IPS DF 19.7 (cell line): ENCODE results near the gene GKN1.
A peak's percentile ranks its signal among the peaks of the same experiment; 100 is the strongest.

ENCODE experiments used
- DNase-seq: peaks from one replicate; pipeline ENCODE4 v3.0.0-alpha.2; 2013; ENCODE audit warnings: low read depth, low spot score

GKN1 gene

GRCh38 chr2:69007169-69007568 is 32.7 kb downstream of the GKN1 start:
- no peak for DNase-seq

- DNase-seq = no peak
Measured at GRCh38 chr2:69007603-69008002, 33.2 kb downstream of the GKN1 start.

GRCh38 chr2:69010437-69011194 is 36.2 kb downstream of the GKN1 start:
- DNase-seq = no peak

DNA sequence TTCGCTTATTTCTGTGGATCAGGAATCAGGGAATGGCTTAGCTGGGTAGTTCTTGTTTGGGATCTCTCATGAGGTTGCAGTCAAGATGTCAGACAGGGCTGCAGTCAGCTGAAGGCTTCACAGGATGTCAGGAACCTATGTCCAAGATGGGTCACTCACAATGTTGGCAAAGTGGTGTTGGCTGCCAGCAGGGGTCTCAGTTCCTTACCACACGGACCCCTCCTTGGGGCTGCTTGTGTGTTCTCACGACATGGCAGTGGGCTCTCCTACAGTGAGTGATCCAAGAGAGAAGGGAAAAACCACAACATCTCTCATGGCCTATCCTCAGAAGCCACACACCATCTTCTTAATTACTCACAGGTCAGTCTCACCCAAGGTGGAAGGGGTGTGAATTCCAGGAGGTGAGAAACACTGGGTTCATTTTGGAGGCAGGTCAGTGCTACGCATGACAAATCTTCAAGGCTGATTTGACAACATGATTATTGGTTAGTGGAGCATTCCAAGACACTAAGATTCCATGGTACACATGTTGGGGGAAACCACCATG is 37.2 kb downstream of the GKN1 start:
- DNase-seq = no peak

- DNase-seq = no peak
Measured at GRCh38 chr2:69012310-69013141, 38.1 kb downstream of the GKN1 start.

DNA sequence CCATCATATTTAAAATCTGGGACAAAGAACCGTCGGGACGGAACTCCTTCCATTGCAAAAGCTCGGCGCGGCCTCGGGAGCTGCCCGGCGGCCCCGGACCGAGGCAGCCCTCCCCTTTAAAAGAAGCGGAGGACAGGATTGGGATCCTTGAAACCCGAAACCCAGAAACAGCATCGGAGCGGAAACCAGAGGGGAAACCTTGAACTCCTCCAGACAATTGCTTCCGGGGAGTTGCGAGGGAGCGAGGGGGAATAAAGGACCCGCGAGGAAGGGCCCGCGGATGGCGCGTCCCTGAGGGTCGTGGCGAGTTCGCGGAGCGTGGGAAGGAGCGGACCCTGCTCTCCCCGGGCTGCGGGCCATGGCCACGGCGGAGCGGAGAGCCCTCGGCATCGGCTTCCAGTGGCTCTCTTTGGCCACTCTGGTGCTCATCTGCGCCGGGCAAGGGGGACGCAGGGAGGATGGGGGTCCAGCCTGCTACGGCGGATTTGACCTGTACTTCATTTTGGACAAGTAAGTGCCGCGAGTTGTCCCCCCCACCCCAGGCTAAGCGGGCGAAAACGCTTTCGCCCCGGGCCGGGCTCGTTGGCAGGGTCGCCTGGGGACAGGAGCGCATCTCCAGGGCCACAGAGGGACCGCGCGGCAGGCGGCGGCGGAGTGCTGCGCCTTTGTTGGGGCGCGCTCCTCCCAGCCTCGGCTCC is 38.9 kb downstream of the GKN1 start, which contains the start of gene ANTXR1:
Gene ANTXR1 (plus strand): TSS at position 38 of the 698 bp plus-strand sequence. CDS start 321 bp downstream, at position 359.
- peak; percentile 63 for DNase-seq

DNA sequence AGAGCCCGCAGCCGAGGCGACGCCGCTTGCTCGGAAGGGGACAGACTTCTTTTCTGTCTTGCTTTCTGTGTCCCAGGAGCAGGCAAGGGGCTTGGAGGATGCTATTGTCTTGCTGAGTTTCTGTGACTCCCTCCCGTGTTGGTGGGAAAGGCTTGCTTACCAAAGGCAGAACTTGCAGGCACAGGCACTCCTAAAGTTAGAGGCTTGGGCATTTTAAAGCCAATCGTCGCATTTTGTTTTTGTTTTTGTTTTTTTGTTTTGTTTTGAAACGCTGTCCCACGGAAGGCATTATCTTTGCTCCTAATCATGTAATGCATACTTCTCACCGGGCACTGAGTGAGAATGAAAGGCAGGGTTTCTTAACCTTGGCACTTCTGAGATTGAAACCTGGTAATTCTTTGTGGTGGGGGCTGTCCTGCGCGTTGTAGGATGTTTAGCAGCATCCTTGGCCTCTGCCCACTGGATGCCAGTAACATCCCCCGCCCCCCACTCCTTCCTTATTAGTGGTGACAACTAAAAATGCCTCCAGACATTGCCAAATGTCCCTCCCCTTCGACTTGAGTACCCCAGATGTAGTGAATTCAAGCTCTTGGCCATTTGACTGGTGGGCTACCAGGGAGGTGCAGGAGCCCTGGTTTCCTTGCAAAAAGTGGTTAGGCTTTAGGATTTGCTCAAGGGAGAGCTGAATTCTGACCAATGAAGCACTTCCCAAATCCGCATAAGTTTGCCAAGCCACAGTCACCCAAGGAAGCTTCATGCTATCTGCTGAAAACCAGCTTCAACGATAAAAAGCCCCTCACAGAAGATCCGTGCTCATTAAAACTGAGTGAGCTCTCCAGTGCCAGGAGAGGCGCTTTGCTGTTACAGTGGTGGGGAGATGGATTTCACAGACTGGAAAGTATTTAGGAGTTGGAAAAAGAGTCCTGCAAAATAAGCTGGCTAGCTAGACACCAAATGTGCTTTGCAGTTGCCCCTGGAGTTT is 39.7 kb downstream of the GKN1 start:
- no peak for DNase-seq

- DNase-seq = no peak
Measured at GRCh38 chr2:69017080-69017479, 42.6 kb downstream of the GKN1 start.

DNA sequence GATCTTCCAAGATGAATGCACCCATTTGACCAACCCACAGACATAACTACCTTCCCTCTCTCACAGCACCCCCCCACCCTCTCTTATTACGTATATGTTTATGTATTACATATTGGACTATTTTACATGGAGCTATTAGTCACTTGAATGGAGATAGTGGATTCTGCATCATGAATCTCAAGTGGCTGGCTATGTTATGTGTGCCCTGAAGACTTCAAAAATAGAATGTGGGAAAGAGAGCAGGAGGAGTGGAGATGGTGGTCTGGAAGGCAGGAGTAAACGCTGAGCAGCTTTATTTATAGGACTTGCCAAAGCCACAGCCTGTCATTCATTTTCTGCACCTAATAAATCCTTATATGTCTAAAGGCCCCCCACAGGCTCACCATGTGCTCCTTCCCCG is 43.4 kb downstream of the GKN1 start:
- no peak for DNase-seq

- DNase-seq = no peak
Measured at GRCh38 chr2:69018678-69019095, 44.3 kb downstream of the GKN1 start.

DNA sequence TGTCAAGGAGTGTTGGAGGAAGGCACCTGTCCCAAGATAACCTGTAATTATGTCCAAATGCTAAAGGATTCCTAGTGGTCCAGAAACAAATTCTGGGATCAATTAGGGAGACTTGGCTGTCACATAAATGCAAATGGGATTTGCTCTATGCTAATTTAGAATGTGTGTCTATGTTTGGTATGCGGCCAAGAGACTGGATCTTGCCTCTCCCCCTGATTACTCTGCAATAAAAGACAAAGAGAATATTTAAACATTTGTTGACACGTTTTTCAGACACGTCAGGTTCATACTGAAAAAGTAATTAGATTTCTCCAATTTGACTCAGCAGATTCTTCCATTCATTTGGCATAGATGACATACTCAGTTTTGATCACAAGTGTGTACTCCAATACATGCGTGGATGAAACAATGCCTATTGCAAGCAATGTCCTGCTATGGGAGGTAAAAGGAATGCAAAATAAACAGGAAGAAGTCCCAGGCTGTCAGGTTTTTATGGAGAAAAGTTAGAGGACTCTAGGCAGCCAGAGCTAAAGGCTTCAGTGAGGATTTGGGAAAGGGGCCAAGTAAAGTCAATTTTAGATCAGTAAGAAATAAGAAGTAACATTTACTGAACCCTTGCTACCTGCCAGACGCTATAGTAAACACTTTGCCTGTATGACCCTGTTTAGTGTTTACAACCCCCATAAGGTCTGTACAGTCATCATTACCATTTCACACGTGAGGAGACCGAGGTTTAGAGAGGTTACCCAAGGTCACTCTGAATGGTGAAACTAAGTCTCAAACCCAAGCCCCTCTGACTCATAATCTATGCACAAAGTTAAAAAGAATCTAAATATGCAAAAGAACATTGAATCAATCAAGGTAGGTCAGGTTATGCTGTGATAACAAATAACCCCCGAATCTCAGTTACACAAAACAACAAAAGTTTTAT is 46.3 kb downstream of the GKN1 start:
- no peak for DNase-seq

GRCh38 chr2:69021727-69022126 is 47.3 kb downstream of the GKN1 start:
- no peak for DNase-seq

DNA sequence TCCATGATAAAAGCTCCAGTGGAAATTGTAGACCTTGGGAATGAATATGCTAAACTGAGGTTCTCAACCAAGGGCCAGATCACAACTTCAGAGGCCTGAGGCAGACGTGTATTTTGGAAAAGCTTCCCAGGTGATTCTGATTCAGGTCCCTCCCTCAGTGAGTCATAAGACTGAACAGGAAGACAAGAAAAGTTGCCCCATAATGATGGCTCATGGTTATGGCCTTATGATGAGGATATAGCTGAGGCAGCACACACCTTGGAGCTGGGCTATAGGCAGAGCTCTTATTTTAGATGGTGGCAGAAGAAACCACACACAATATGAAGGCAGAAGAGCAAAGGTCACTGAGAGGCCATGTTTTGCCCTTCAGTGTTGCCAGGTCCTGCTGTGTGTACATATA is 48.1 kb downstream of the GKN1 start:
- no peak for DNase-seq

- DNase-seq = no peak
Measured at GRCh38 chr2:69023236-69023635, 48.8 kb downstream of the GKN1 start.

DNA sequence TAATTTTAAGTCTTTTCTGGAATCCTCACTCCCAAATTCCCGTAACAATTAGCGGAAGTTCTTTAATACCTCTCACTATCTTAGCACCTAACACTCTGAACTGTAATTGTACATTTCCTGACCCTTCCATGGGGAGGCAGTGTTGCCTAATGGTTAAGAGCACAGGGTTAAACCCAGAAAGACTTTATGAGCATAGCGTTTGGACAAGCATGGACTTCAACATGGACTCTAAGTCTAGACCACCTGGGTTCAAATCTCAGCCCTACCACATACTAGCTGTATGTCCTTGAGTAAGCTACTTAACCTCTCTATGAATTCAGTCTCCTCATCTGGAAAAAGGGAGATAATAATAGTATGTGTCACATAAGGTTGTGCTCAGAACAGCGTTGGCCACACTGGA is 51.6 kb downstream of the GKN1 start:
- peak; percentile 30 for DNase-seq

DNA sequence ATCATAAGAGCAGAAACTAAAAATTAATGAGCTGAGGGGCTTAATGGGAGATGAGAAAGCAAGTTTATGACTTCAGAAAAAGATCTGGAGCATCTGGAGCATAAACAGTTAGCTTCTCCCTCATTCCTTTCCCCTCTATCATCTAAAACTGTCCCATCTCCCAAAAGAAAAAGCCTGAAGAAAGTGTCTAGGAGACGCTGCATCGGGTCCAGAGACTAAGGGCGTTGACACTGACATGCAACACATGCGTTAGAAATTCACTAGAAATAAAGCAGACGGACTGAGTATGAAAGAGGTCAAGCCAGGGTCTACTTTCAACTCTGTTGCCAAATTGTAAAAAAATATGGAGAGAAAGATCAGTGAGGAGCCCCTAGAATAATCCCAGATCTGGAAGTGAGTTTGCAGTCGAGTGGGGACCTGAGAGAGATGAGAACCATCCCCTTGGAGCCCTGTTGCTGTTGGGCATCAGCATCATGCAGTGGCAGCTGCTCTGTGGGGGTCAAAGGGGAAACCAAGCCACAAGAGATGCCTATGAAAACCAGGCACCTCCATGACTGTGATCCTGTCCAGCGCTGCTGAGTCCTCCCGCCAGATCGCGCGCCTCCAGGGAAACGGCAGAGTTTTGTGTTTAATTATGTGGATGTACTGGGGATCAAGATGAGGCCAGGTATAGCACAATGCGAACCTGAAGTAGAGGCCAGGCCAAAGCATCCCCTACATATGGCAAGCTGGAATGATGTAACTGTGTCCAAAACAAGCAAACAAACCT is 52.4 kb downstream of the GKN1 start:
- no peak for DNase-seq
